GM10248 (cell line): ENCODE measurements around the gene FHIT.

Source experiments
- CTCF ChIA-PET: fragments of 300-600 bp; sonication (Branson Sonifier 250); formaldehyde crosslinking; extraction: SDS; loops from one replicate; lab custom pipeline; 2021; ENCODE audit warnings: antibody characterized with exemption; lab: Yijun Ruan, JAX
- POLR2A ChIA-PET: fragments of 350-650 bp; sonication (Branson Sonifier 250); formaldehyde crosslinking; extraction: SDS; loops from one replicate; lab custom pipeline; 2020; ENCODE audit warnings: antibody characterized with exemption; lab: Yijun Ruan, JAX
- DNase-seq: peaks from one replicate; pipeline ENCODE4 v3.0.0; 2012; ENCODE audit errors: extremely low spot score
- CTCF ChIP-seq: IDR thresholded peaks from 2 replicates; pipeline ENCODE4 v1.5.1; 2012; ENCODE audit warnings: mild to moderate bottlenecking, low read depth; ENCODE audit errors: extremely low read depth, missing control alignments, control extremely low read depth

Gene FHIT

GRCh38 chr3:60175680-60176079, 1075.6 kb downstream of the FHIT start:
- no peak for DNase-seq
- CTCF ChIA-PET: interaction anchor here (1.0 kb wide), 1 partner anchor 10 kb away, joined by 3 read pairs; no protein-coding TSS in a partner anchor
- POLR2A ChIA-PET: no interaction called here
- no peak for TF ChIP-seq CTCF

GRCh38 chr3:60169755-60170154, 1081.5 kb downstream of the FHIT start:
- ChIA-PET CTCF (interaction anchor here (1.1 to 1.6 kb wide), 2 partner anchors 10 to 62 kb away, joined by 3 read pairs; no protein-coding TSS in a partner anchor), POLR2A (no interaction called here)
- TF ChIP-seq CTCF: no peak
- no peak for DNase-seq

GRCh38 chr3:60167186-60167585, 1084.1 kb downstream of the FHIT start:
- CTCF ChIA-PET: interaction anchor here (1.4 kb wide), 1 partner anchor 13 kb away, joined by 3 read pairs; no protein-coding TSS in a partner anchor
- no peak for DNase-seq
- POLR2A ChIA-PET: no interaction called here
- TF ChIP-seq CTCF: no peak

- DNase-seq: no peak
- ChIA-PET CTCF (interaction anchor here (0.9 to 1.1 kb wide), 2 partner anchors 11 to 28 kb away, joined by 3 read pairs; no protein-coding TSS in a partner anchor), POLR2A (no interaction called here)
- no peak for TF ChIP-seq CTCF
Measured at GRCh38 chr3:60160822-60161748, 1090.2 kb downstream of the FHIT start.

GRCh38 chr3:60160111-60160821, 1091.0 kb downstream of the FHIT start:
- CTCF ChIA-PET: interaction anchor here (0.9 to 1.3 kb wide), 2 partner anchors 14 to 29 kb away, joined by 3 read pairs; no protein-coding TSS in a partner anchor
- POLR2A ChIA-PET: no interaction called here
- no peak for DNase-seq
- no peak for TF ChIP-seq CTCF

GRCh38 chr3:60158035-60158434, 1093.2 kb downstream of the FHIT start:
- no peak for TF ChIP-seq CTCF
- CTCF ChIA-PET: interaction anchor here (0.9 to 2.8 kb wide), 4 partner anchors 9 to 16 kb away, joined by 3 to 7 read pairs (median 6); no protein-coding TSS in a partner anchor
- no peak for DNase-seq
- POLR2A ChIA-PET: no interaction called here
